DND-41 (cell line): ENCODE results near the gene MGAT4B.

Experiments
- CTCF ChIP-seq: IDR thresholded peaks from 2 replicates; pipeline ENCODE4 v1.5.1; 2012; ENCODE audit warnings: borderline replicate concordance, low read length, moderate library complexity, mild to moderate bottlenecking; ENCODE audit not compliant: poor library complexity, severe bottlenecking; ENCODE audit errors: extremely low read depth
- EZH2 ChIP-seq: IDR thresholded peaks from 3 replicates; pipeline ENCODE4 v1.6.1; 2012; ENCODE audit warnings: borderline replicate concordance, low read depth, mild to moderate bottlenecking, moderate library complexity, low read length, inconsistent platforms; ENCODE audit not compliant: severe bottlenecking

GRCh38 chr5:179814090-179814489 lies 7.4 kb upstream of the MGAT4B start:
- TF ChIP-seq CTCF (no peak), EZH2 (no peak)
